WTC11 (cell line): Measurements from ENCODE around the gene LIN28B. TPM values are rescaled to one million over a fixed set of nuclear protein-coding genes. Genes with fewer than 3 reads are reported as not detected.

Experiments
- ATAC-seq: fragments of 200-7000 bp; cut with Tn5 transposase; 2 replicates; pipeline ENCODE4 v1.10.0; 2021; ENCODE audit warnings: mild to moderate bottlenecking, moderate library complexity
- CTCF ChIA-PET: fragments of 300-600 bp; sonication (Branson Sonifier 250); formaldehyde crosslinking; loops from one replicate; lab custom pipeline; 2021; ENCODE audit warnings: antibody characterized with exemption; lab: Charles Lee
- POLR2A ChIA-PET: fragments of 350-600 bp; sonication (Branson Sonifier 250); formaldehyde crosslinking; loops from one replicate; lab custom pipeline; 2021; ENCODE audit warnings: antibody characterized with exemption; lab: Charles Lee
- DNase-seq: peaks from one replicate; pipeline ENCODE4 v3.0.0; 2021; ENCODE audit warnings: low spot score
- H3K27ac Mint-ChIP-seq: 2 replicates; pipeline ENCODE4 v1.8.0; 2021; ENCODE audit warnings: mixed read lengths
- H3K27me3 Mint-ChIP-seq: 2 replicates; pipeline ENCODE4 v1.8.0; 2021; ENCODE audit warnings: low read depth, mild to moderate bottlenecking, moderate library complexity, mixed read lengths
- H3K36me3 Mint-ChIP-seq: 2 replicates; pipeline ENCODE4 v1.8.0; 2021; ENCODE audit warnings: mixed read lengths
- H3K4me1 Mint-ChIP-seq: 2 replicates; pipeline ENCODE4 v1.8.0; 2022; ENCODE audit warnings: mixed read lengths
- H3K4me3 Mint-ChIP-seq: 2 replicates; pipeline ENCODE4 v1.8.0; 2021; ENCODE audit warnings: mild to moderate bottlenecking, moderate library complexity, mixed read lengths
- H3K9me3 Mint-ChIP-seq: 2 replicates; pipeline ENCODE4 v1.8.0; 2021; ENCODE audit warnings: mixed read lengths
- CBFB ChIP-seq: sonication (generic); formaldehyde crosslinking; IDR thresholded peaks from 2 replicates; pipeline ENCODE4 v1.8.1; 2022; ENCODE audit warnings: mild to moderate bottlenecking, low read depth, missing genetic modification reagents
- FOXP1 ChIP-seq: sonication (generic); formaldehyde crosslinking; IDR thresholded peaks from 2 replicates; pipeline ENCODE4 v1.8.0; 2022; ENCODE audit warnings: missing genetic modification reagents, mild to moderate bottlenecking, moderate library complexity, borderline replicate concordance
- GABPB1 ChIP-seq: sonication (generic); formaldehyde crosslinking; IDR thresholded peaks from 2 replicates; pipeline ENCODE4 v1.8.1; 2023; ENCODE audit warnings: mild to moderate bottlenecking, missing genetic modification reagents
- IRF2 ChIP-seq: sonication (generic); formaldehyde crosslinking; IDR thresholded peaks from 2 replicates; pipeline ENCODE4 v1.8.0; 2022; ENCODE audit warnings: low read depth, missing genetic modification reagents, borderline replicate concordance
- JAZF1 ChIP-seq: fragments of 250-450 bp; sonication (Bioruptor Pico); IDR thresholded peaks from 2 replicates; pipeline ENCODE4 v1.9.0; 2021; ENCODE audit warnings: moderate library complexity, mild to moderate bottlenecking, inconsistent platforms
- MXD4 ChIP-seq: fragments of 250-450 bp; sonication (Bioruptor Pico); IDR thresholded peaks from 2 replicates; pipeline ENCODE4 v1.8.0; 2021; ENCODE audit warnings: mild to moderate bottlenecking, moderate library complexity, borderline replicate concordance
- MYBL2 ChIP-seq: sonication (generic); formaldehyde crosslinking; IDR thresholded peaks from 2 replicates; pipeline ENCODE4 v1.8.1; 2023; ENCODE audit warnings: mild to moderate bottlenecking, moderate library complexity, missing genetic modification reagents
- PRRX2 ChIP-seq: fragments of 250-450 bp; sonication (Bioruptor Pico); IDR thresholded peaks from 2 replicates; pipeline ENCODE4 v1.8.0; 2021; ENCODE audit warnings: mild to moderate bottlenecking
- RELA ChIP-seq: sonication (generic); formaldehyde crosslinking; IDR thresholded peaks from 2 replicates; pipeline ENCODE4 v1.8.1; 2022; ENCODE audit warnings: missing genetic modification reagents, mild to moderate bottlenecking, borderline replicate concordance
- TEAD4 ChIP-seq: sonication (generic); formaldehyde crosslinking; IDR thresholded peaks from 2 replicates; pipeline ENCODE4 v1.8.0; 2022; ENCODE audit warnings: mild to moderate bottlenecking, missing genetic modification reagents
- total RNA-seq: library from RNA; stranded (reverse); gene quantifications from 3 replicates; pipeline ENCODE4 v1.2.3, GENCODE V29; 2021
- TF ChIP-seq, protein P1 (sequence below): sonication (generic); formaldehyde crosslinking; IDR thresholded peaks from 2 replicates; pipeline ENCODE4 v1.8.0; 2023; ENCODE audit warnings: missing genetic modification reagents
- TF ChIP-seq, protein P2 (sequence below): sonication (generic); formaldehyde crosslinking; IDR thresholded peaks from 2 replicates; pipeline ENCODE4 v1.8.0; 2022; ENCODE audit warnings: mild to moderate bottlenecking, missing genetic modification reagents
- TF ChIP-seq, protein P3 (sequence below): sonication (generic); formaldehyde crosslinking; IDR thresholded peaks from 2 replicates; pipeline ENCODE4 v1.8.1; 2022; ENCODE audit warnings: missing genetic modification reagents, borderline replicate concordance
- TF ChIP-seq, protein P4 (sequence below): fragments of 250-450 bp; sonication (Bioruptor Pico); IDR thresholded peaks from 2 replicates; pipeline ENCODE4 v1.9.0; 2021; ENCODE audit warnings: mild to moderate bottlenecking, borderline replicate concordance
- TF ChIP-seq, protein P5 (sequence below): sonication (generic); formaldehyde crosslinking; IDR thresholded peaks from 2 replicates; pipeline ENCODE4 v1.8.1; 2023; ENCODE audit warnings: mild to moderate bottlenecking, missing genetic modification reagents
- TF ChIP-seq, protein P6 (sequence below): fragments of 250-450 bp; sonication (Bioruptor Pico); IDR thresholded peaks from 2 replicates; pipeline ENCODE4 v2.1.2; 2022; ENCODE audit warnings: mild to moderate bottlenecking, moderate library complexity

The LIN28B gene
- total RNA-seq, 1 experiment from 2014 or later, result 73.4 TPM

DNA sequence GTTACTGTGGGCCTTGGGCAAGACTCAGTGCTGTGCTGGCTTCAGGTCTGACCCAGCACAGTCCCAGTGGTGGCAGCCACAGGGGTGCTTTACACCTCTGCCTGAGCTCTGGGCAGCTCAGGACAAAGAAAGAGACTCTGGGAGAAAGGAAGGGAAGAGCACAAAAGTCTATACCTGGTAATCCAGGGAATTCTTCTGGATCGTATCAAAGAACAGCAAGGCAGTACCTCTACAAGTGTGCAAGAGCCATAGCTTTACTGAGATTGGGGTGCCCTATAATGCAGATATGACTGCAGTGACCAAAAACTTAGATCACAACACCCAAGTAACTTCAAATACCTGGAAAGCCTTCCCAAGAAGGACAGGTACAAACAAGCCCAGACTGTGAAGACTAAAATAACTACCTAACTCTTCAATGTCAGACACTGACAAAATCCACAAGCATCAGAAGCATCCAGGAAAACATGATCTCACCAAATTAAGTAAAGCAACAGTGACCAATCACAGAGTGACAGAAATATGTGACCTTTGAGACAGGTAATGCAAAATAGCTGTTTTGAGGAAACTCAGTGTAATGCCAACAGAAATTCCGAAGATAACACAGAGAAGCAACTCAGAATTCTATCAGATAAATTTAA is 47.9 kb upstream of the LIN28B start:
- Mint-ChIP-seq H3K4me3 (no peak overlapping the region), H3K36me3 (0 out of 2 replicates have a peak, but pooled peaks cover 5% of the 10 kb centered on the region), H3K4me1 (peaks cover 9% of the 10 kb centered on the region), H3K27ac (no peak overlapping the region), H3K27me3 (no peaks in the 10 kb centered on the region), H3K9me3 (peaks cover 11% of the 10 kb centered on the region)
- CTCF ChIA-PET, result no interaction called here
- POLR2A ChIA-PET, result no interaction called here
- TF ChIP-seq RELA (CRISPR knock-in tag) (no peak), MXD4 (CRISPR knock-in tag) (no peak), PRRX2 (CRISPR knock-in tag) (no peak), FOXP1 (CRISPR knock-in tag) (no peak), GABPB1 (CRISPR knock-in tag) (no peak), IRF2 (CRISPR knock-in tag) (no peak), CBFB (CRISPR knock-in tag) (no peak), MYBL2 (CRISPR knock-in tag) (no peak), TEAD4 (CRISPR knock-in tag) (no peak), JAZF1 (CRISPR knock-in tag) (no peak)
- TF ChIP-seq, protein P1, sequence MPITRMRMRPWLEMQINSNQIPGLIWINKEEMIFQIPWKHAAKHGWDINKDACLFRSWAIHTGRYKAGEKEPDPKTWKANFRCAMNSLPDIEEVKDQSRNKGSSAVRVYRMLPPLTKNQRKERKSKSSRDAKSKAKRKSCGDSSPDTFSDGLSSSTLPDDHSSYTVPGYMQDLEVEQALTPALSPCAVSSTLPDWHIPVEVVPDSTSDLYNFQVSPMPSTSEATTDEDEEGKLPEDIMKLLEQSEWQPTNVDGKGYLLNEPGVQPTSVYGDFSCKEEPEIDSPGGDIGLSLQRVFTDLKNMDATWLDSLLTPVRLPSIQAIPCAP (CRISPR knock-in tag), result no peak
- TF ChIP-seq, protein P2, sequence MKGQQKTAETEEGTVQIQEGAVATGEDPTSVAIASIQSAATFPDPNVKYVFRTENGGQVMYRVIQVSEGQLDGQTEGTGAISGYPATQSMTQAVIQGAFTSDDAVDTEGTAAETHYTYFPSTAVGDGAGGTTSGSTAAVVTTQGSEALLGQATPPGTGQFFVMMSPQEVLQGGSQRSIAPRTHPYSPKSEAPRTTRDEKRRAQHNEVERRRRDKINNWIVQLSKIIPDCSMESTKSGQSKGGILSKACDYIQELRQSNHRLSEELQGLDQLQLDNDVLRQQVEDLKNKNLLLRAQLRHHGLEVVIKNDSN (CRISPR knock-in tag), result no peak
- TF ChIP-seq, protein P3, sequence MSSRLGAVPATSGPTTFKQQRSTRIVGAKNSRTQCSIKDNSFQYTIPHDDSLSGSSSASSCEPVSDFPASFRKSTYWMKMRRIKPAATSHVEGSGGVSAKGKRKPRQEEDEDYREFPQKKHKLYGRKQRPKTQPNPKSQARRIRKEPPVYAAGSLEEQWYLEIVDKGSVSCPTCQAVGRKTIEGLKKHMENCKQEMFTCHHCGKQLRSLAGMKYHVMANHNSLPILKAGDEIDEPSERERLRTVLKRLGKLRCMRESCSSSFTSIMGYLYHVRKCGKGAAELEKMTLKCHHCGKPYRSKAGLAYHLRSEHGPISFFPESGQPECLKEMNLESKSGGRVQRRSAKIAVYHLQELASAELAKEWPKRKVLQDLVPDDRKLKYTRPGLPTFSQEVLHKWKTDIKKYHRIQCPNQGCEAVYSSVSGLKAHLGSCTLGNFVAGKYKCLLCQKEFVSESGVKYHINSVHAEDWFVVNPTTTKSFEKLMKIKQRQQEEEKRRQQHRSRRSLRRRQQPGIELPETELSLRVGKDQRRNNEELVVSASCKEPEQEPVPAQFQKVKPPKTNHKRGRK, result no peak
- TF ChIP-seq, protein P4, sequence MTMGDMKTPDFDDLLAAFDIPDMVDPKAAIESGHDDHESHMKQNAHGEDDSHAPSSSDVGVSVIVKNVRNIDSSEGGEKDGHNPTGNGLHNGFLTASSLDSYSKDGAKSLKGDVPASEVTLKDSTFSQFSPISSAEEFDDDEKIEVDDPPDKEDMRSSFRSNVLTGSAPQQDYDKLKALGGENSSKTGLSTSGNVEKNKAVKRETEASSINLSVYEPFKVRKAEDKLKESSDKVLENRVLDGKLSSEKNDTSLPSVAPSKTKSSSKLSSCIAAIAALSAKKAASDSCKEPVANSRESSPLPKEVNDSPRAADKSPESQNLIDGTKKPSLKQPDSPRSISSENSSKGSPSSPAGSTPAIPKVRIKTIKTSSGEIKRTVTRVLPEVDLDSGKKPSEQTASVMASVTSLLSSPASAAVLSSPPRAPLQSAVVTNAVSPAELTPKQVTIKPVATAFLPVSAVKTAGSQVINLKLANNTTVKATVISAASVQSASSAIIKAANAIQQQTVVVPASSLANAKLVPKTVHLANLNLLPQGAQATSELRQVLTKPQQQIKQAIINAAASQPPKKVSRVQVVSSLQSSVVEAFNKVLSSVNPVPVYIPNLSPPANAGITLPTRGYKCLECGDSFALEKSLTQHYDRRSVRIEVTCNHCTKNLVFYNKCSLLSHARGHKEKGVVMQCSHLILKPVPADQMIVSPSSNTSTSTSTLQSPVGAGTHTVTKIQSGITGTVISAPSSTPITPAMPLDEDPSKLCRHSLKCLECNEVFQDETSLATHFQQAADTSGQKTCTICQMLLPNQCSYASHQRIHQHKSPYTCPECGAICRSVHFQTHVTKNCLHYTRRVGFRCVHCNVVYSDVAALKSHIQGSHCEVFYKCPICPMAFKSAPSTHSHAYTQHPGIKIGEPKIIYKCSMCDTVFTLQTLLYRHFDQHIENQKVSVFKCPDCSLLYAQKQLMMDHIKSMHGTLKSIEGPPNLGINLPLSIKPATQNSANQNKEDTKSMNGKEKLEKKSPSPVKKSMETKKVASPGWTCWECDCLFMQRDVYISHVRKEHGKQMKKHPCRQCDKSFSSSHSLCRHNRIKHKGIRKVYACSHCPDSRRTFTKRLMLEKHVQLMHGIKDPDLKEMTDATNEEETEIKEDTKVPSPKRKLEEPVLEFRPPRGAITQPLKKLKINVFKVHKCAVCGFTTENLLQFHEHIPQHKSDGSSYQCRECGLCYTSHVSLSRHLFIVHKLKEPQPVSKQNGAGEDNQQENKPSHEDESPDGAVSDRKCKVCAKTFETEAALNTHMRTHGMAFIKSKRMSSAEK (CRISPR knock-in tag), result no peak
- TF ChIP-seq, protein P5, sequence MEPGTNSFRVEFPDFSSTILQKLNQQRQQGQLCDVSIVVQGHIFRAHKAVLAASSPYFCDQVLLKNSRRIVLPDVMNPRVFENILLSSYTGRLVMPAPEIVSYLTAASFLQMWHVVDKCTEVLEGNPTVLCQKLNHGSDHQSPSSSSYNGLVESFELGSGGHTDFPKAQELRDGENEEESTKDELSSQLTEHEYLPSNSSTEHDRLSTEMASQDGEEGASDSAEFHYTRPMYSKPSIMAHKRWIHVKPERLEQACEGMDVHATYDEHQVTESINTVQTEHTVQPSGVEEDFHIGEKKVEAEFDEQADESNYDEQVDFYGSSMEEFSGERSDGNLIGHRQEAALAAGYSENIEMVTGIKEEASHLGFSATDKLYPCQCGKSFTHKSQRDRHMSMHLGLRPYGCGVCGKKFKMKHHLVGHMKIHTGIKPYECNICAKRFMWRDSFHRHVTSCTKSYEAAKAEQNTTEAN, result no peak
- TF ChIP-seq, protein P6, sequence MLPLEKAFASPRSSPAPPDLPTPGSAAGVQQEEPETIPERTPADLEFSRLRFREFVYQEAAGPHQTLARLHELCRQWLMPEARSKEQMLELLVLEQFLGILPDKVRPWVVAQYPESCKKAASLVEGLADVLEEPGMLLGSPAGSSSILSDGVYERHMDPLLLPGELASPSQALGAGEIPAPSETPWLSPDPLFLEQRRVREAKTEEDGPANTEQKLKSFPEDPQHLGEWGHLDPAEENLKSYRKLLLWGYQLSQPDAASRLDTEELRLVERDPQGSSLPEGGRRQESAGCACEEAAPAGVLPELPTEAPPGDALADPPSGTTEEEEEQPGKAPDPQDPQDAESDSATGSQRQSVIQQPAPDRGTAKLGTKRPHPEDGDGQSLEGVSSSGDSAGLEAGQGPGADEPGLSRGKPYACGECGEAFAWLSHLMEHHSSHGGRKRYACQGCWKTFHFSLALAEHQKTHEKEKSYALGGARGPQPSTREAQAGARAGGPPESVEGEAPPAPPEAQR (CRISPR knock-in tag), result no peak
- no peak for DNase-seq
- ATAC-seq, result no peak; the same call in 1 of the 2 replicates
